GM23248 (cell line): ENCODE measurements around the gene RBM17.

Source experiments
- EZH2 ChIP-seq: fragments of 200-600 bp; sonication (generic); IDR thresholded peaks from 2 replicates; pipeline ENCODE4 v1.6.1; 2018; ENCODE audit warnings: antibody characterized with exemption, mild to moderate bottlenecking; ENCODE audit not compliant: insufficient read depth, poor library complexity, severe bottlenecking
- EZH2phosphoT487 ChIP-seq: fragments of 200-600 bp; sonication (generic); IDR thresholded peaks from 2 replicates; pipeline ENCODE4 v1.6.1; 2018; ENCODE audit warnings: antibody characterized with exemption, moderate library complexity, mild to moderate bottlenecking, low read depth; ENCODE audit not compliant: insufficient read depth

DNA sequence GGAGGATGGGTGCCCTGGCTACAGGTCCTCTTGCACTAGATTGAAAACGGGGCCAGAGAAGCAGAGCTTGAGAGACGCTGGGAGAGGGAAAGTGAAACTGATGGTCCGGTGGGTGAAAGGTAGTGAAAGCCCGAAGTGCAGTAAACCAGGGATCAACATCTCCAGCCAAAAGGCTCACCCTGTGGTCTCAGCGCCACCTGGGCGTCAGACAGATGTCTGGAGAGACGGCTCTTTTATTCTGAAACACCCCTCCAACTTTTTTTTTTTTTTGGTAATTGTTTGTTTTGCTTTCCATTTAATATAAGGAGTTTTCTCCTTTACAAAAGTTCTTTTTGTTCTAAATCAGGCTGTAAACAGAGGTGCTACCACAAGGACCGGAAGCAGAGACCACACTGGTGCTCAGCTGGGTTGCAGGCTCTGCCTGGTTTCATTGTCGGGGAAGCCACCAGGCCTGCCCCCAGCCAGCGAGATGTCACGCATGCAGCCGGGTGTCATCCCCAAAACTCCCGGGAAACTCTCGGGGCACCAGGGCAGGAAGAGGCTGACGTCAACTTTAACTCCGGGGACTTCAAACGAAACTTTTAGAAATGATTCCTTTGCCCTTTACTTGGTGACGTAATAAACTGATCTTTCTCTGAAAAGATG, 37.9 kb upstream of the RBM17 start:
- TF ChIP-seq EZH2phosphoT487 (no peak), EZH2 (no peak)
